ENCODE results near the gene PPARG. TPM values are rescaled to one million over a fixed set of nuclear protein-coding genes. Genes with fewer than 3 reads are reported as not detected.

The PPARG gene
- total and polyA plus RNA-seq, 2 of the 13 experiments (the other 11 are each of a cell fraction or from before 2014, with no cell fraction given), result 13.9 to 58.3 TPM

GRCh38 chr3:12363397-12364195 lies 74.7 kb downstream of the PPARG start:
- Histone ChIP-seq H3K4me3 (replicated peaks in 1 of 3; ENCODE audit: insufficient read depth in 1 of 3, low read depth in 2 of 3, low read length in 3 of 3) (no peak overlapping the region), H3K4me2 (ENCODE audit: low read depth, low read length) (no peak overlapping the region), H3K9me3 (ENCODE audit: low read length) (peaks cover 10% of the 10 kb centered on the region), H2AFZ (ENCODE audit: low read length) (no peak overlapping the region), H3K36me3 (replicated peaks in 1 of 2; ENCODE audit: control insufficient read depth in 1 of 2, insufficient read depth in 2 of 2, low read length in 2 of 2) (no peaks in the 10 kb centered on the region), H3K9ac (ENCODE audit: insufficient read depth, low read depth, low read length) (no peak overlapping the region), H3K79me2 (ENCODE audit: insufficient read depth, low read length) (peaks cover 2% of the 10 kb centered on the region), H4K20me1 (ENCODE audit: insufficient read depth, low read length) (no peaks in the 10 kb centered on the region), H3K27ac (ENCODE audit: extremely low read length, insufficient read depth, low read length) (no peak overlapping the region), H3K27me3 (ENCODE audit: control insufficient read depth in 1 of 2, insufficient read depth in 2 of 2, low read length in 2 of 2) (no peaks in the 10 kb centered on the region), H3K4me1 (ENCODE audit: insufficient read depth, low read length) (no peaks in the 10 kb centered on the region)
- POLR2A ChIA-PET, result no interaction called here
- CTCF ChIA-PET (ENCODE audit: low intra/inter-chr PET ratio, low total read pairs), result no interaction called here
- 95% methylated on average over 6 of the region's 6 CpGs for WGBS (ENCODE audit: low lambda C conversion rate)
- intact Hi-C loops (cut with micrococcal nuclease; ENCODE audit: unreplicated experiment), result no loop called here
- in situ Hi-C loops (cut with HindIII; ENCODE audit: extremely low pct_ligation_motif_present, low pct_unique_long_range_greater_than_20kb), result no loop called here
- DNase-seq (ENCODE audit: low spot score) (no peak), FAIRE-seq (no peak), ATAC-seq (no peak)
- no TSS peak for BruUV-seq (replicated peaks)
- TF ChIP-seq, protein P1, sequence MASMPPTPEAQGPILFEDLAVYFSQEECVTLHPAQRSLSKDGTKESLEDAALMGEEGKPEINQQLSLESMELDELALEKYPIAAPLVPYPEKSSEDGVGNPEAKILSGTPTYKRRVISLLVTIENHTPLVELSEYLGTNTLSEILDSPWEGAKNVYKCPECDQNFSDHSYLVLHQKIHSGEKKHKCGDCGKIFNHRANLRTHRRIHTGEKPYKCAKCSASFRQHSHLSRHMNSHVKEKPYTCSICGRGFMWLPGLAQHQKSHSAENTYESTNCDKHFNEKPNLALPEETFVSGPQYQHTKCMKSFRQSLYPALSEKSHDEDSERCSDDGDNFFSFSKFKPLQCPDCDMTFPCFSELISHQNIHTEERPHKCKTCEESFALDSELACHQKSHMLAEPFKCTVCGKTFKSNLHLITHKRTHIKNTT (CRISPR knock-in tag; IDR thresholded peaks at IDR 0.05), result no peak
- TF ChIP-seq, protein P2, sequence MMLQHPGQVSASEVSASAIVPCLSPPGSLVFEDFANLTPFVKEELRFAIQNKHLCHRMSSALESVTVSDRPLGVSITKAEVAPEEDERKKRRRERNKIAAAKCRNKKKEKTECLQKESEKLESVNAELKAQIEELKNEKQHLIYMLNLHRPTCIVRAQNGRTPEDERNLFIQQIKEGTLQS (CRISPR knock-in tag; IDR thresholded peaks at IDR 0.05), result no peak
- TF ChIP-seq ZNF264 (CRISPR knock-in tag; IDR thresholded peaks at IDR 0.05) (no peak), NFE2 (CRISPR knock-in tag; IDR thresholded peaks at IDR 0.05) (no peak), RBFOX2 (IDR thresholded peaks at IDR 0.05; ENCODE audit: low read depth, low read length) (no peak), ZBTB38 (CRISPR knock-in tag; IDR thresholded peaks at IDR 0.05) (no peak), HINFP (CRISPR knock-in tag; IDR thresholded peaks at IDR 0.05; ENCODE audit: low read depth) (no peak), ZNF710 (CRISPR knock-in tag; IDR thresholded peaks at IDR 0.05; ENCODE audit: borderline replicate concordance) (no peak), MATR3 (CRISPR knock-in tag; IDR thresholded peaks at IDR 0.05) (no peak), THAP8 (CRISPR knock-in tag; IDR thresholded peaks at IDR 0.05; ENCODE audit: borderline replicate concordance) (no peak)
- TF ChIP-seq, protein P3, sequence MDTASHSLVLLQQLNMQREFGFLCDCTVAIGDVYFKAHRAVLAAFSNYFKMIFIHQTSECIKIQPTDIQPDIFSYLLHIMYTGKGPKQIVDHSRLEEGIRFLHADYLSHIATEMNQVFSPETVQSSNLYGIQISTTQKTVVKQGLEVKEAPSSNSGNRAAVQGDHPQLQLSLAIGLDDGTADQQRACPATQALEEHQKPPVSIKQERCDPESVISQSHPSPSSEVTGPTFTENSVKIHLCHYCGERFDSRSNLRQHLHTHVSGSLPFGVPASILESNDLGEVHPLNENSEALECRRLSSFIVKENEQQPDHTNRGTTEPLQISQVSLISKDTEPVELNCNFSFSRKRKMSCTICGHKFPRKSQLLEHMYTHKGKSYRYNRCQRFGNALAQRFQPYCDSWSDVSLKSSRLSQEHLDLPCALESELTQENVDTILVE (CRISPR knock-in tag; IDR thresholded peaks at IDR 0.05), result no peak

Data from HepG2 (cell line).